GM19023 (cell line): Measurements from ENCODE around the gene GHRHR.

Source experiments
- ATAC-seq: cut with Tn5 transposase; IDR thresholded peaks from one replicate; pipeline ENCODE4 v1.9.1; 2021; ENCODE audit warnings: mild to moderate bottlenecking, moderate library complexity; ENCODE audit not compliant: unreplicated experiment

Gene GHRHR

DNA sequence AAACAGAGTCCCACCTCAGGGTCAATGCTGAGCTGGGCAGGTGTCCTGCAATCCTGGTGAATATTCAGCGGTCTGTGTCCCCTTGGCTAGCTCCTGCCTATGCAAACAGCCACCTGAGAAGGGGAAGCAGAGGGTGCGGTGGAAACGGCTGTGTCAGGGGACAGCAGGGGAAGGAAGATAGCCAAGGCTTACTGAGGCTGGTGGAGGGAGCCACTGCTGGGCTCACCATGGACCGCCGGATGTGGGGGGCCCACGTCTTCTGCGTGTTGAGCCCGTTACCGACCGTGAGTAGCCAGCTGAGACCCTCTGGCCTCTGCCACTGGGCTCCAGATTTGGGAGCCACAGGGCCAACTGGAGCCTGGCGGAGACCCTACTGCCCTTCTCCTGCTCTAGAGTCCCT is at the start of gene GHRHR:
GHRHR (plus strand) TSS at position 112 of the 400 bp plus-strand sequence; CDS start at position 228, 116 bp downstream.
- ATAC-seq = no peak

DNA sequence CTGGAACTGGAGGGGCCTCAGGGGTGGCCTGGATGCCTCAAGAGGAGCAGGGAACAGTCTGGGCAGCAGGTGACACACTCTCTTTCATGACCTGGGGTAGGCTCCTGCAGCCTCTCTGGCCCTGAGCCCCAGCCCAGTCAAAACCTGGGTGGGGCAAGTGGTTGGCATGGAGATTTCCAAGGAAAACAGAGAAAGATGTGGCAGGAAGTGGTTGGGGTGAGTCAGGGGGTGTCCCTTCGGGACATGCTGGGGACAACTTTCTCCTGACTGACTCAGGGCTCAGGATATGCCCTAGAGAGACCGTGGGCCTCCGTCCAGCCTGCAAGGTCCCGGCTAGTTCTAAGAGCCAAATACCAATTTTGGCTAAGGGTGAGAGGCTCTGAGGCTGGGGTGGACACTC is 49.2 kb upstream of the GHRHR start:
- ATAC-seq = no peak

DNA sequence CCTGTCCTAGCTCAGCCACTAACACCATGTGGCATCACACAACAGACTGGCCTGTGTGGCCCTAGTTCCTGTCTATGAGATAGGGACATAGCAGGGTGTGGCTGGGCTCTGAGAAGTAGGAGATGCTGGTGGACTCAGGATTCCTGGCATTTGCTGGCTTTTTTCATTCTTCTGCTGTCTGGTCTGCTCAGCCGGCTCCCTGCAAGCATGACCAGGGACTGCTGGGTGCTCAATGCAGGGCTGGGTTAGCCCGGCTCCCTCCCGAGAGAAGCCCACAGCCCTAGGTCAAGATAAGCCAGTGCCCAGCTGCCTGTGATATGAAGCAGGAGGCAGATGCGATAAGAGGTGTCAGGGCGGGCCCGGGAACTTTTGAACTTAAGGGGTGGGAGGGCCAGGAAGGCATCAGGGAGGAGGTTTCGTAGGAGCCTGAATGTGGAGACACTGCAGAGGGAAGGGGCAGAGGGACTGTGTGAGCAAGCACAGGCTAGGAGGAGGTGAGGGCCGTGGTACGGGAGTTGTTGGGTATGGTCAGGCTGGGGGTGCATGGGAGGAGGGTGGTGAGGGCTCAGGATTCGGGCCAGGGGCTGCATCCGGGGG is 48.6 kb upstream of the GHRHR start:
- ATAC-seq = no peak

DNA sequence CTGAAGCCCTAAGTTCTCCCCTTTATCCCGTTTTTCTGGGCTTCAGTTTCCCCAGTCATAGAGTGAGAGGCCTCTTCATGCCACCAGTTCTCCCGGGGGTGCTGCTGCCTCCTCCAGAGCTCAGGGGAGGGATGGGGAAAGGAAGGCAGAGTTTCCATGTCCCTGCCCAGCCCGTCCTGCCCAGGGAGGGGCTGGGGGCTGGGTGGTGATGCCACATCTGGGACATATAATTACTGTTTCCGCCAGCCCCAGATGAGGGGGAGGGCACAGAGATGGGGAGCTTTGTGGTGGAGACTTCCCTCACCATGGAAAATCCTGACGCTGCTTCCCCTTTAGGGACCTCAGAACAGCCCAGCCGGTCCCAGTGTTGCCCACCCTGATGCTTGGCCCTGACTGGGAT is 48.0 kb upstream of the GHRHR start:
- ATAC-seq = no peak

GRCh38 chr7:30916255-30916654 is 47.5 kb upstream of the GHRHR start:
- ATAC-seq = no peak

DNA sequence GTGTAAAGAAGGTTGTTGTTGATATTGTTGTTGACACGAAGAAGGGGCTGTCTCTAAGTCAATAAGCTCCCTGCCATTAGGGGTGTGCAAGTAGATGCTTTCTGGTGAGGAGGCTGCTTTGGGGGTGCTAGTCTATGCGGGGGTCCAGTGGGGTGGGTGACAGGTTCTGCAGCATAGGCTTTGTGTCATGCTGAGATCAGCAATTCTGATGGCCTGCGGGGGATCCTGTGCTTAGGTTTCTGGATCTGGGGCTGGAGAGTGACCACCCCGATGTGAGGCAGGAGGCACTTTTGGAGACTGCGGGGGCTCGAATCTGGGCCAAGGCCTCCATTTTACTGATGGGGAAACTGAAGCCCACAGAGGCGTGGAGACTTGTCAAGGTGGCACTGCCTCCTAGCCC is 47.0 kb upstream of the GHRHR start:
- ATAC-seq = no peak

- ATAC-seq = no peak
These were observed 46.4 kb upstream of the GHRHR start for GRCh38 chr7:30917216-30917893.

DNA sequence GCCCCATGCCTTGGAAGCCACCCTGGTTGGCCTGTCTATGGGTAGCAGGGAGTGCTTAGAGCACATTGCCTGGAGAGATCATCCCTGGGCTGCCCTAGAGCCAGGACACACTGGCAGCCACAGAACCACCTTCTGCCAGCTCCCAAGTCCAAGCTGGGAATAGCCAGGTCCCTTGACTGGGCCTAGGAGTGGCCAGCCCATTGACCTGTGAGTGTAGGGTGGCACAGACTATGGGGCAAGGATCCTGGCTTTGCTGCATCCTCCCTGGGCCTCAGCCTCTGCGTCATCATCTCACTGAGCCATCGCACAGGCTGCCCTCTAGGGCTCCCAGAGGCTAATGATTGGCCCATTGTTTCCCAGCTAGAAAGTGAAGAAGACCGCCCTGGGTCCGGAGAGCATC is 45.1 kb upstream of the GHRHR start:
- no peak for ATAC-seq

- ATAC-seq = no peak
These were observed 43.7 kb upstream of the GHRHR start for GRCh38 chr7:30920021-30920583.

DNA sequence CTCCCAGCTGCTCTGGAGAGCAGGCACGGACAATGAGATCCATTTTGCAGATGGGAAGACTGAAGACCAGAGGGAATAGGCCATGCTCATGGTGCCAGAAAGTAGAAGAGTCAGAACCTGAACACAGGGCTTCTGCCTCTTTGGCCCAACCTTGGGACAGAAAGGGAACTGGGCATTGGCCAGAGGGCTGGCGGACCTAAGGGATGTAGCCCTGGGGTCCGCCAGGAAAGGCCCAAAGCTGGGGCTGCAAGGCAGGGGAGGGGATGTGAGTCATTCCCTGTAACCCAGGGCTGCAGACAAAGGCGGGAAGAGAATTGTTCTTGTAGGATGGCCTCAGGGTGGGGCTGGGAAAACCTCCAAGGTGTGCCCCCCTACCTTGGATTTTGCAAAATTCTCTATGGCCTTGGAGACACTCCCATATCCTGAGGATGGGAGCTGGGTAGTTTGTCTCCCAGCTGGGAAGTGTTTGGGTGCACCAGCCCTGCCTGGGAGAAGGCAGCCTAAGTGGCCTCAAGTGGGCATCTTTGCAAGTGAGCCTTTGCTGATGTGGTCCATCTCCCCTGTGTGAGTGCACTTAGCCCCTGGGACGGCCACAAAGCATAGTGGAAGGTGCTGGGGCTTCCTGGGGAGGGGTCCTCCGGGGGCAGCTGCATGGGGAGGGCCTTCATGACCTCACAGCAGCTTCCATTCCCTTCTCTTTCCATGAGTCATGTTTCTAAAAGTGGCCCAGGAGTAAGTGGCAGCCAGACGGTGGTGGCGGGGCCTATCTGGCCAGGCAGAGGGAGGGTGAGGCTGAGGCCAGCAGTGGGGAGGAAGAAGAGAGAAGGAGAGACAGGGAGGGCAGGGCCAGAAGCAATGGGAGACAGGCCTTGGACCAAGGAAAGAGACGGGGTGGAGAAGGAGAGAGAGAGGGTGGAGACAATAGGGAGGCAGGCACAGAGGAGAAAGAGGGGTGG is 42.9 kb upstream of the GHRHR start:
- ATAC-seq = no peak

GRCh38 chr7:30921540-30922401 is 42.0 kb upstream of the GHRHR start:
- ATAC-seq = no peak

DNA sequence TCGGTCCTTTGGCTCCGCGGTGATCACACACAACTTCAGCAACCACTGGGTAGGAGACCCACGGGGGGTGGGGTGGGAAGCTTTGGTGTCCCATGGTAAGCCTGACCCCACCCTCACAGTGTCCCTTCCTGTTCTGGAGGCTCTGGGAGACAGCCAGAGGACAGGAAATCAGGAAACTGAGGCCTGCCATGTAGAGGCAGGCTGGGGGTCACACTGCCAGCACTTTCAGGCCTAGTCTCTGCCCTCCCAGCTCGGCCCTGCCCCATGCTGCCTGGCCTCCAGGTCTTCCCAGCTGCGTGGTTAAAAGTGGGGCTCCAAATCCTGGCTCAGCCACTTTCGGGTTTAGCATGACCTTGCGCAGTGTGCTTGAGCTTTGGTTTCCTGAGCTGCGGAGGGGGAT is 41.2 kb upstream of the GHRHR start:
- no peak for ATAC-seq

GRCh38 chr7:30923009-30923773 is 40.6 kb upstream of the GHRHR start:
- ATAC-seq = no peak

DNA sequence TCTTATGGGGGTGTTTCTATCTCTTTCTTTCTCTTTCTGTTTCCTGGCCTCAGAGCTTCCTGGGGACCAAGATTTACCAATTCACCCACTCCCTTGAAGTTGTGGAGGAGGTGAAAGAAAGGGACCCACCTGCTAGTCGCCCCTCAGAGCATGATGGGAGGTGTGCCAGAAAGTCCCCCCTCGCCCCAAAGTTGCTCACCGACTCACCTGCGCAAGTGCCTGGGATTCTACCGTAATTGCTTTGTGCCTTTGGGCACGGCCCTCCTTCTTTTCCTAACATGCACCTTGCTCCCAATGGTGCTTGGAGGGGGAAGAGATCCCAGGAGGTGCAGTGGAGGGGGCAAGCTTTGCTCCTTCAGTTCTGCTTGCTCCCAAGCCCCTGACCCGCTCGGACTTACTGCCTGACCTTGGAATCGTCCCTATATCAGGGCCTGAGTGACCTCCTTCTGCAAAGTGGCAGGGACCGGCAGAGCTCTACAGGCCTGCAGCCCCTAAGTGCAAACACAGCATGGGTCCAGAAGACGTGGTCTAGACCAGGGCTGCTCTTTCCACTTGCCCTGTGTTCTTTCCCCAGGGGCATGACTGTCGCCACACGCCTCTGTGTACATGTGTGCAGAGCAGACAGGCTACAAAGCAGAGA is 39.9 kb upstream of the GHRHR start:
- no peak for ATAC-seq

GRCh38 chr7:30924624-30925023 is 39.1 kb upstream of the GHRHR start:
- ATAC-seq = no peak

GRCh38 chr7:30925117-30925516 is 38.6 kb upstream of the GHRHR start:
- no peak for ATAC-seq

DNA sequence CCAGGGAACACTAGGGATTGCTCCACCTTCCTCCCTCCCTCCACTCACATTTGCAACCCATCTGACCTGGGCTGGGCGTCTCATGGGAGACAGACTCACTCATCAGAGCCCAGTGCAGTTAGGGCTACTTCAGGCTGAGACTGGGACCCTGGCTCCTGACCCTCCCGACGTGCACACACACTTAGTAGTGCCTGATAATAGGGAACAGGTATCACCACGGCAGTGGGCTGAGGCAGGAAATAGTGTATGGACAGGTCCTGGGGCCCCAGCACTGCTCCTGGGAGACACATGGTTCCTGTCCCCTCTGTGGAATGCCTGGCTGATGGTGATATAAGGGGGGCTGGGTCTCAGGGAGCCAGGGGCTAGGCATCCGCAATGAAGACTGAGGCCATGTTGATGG is 37.8 kb upstream of the GHRHR start:
- no peak for ATAC-seq

- ATAC-seq = no peak
These were observed 37.4 kb upstream of the GHRHR start for GRCh38 chr7:30926313-30926712.

- ATAC-seq = no peak
These were observed 36.7 kb upstream of the GHRHR start for GRCh38 chr7:30927040-30927439.
